GM19395 (cell line): ENCODE data around the gene SH3BP4.
"Not testable (repeated sequence)": the region's sequence is repeated elsewhere in the genome, so short reads cannot be mapped to it uniquely, and the experiment has no call there.

Source experiments
- ATAC-seq: cut with Tn5 transposase; IDR thresholded peaks from one replicate; pipeline ENCODE4 v1.9.1; 2021; ENCODE audit warnings: mild to moderate bottlenecking, moderate library complexity; ENCODE audit not compliant: unreplicated experiment

SH3BP4 gene

GRCh38 chr2:235009081-235009480, 57.3 kb downstream of the SH3BP4 start:
- ATAC-seq = no peak

GRCh38 chr2:235010117-235010714, 58.4 kb downstream of the SH3BP4 start:
- no peak for ATAC-seq

GRCh38 chr2:235011607-235011928, 59.8 kb downstream of the SH3BP4 start:
- no peak for ATAC-seq

- ATAC-seq = no peak
These were observed 60.3 kb downstream of the SH3BP4 start for GRCh38 chr2:235011929-235012631.

- no peak for ATAC-seq
These were observed 65.6 kb downstream of the SH3BP4 start for GRCh38 chr2:235017441-235017840.

GRCh38 chr2:235018838-235019237, 67.0 kb downstream of the SH3BP4 start:
- ATAC-seq = no peak

- not testable (repeated sequence) for ATAC-seq
These were observed 68.3 kb downstream of the SH3BP4 start for GRCh38 chr2:235020141-235020540.

GRCh38 chr2:235021752-235022151, 69.9 kb downstream of the SH3BP4 start:
- ATAC-seq = no peak

GRCh38 chr2:235024191-235024860, 72.5 kb downstream of the SH3BP4 start:
- no peak for ATAC-seq

GRCh38 chr2:235024931-235025773, 73.3 kb downstream of the SH3BP4 start:
- ATAC-seq = no peak

- no peak for ATAC-seq
These were observed 74.2 kb downstream of the SH3BP4 start for GRCh38 chr2:235025800-235026536.

GRCh38 chr2:235026649-235027557, 75.1 kb downstream of the SH3BP4 start:
- no peak for ATAC-seq

- no peak for ATAC-seq
These were observed 75.9 kb downstream of the SH3BP4 start for GRCh38 chr2:235027558-235028214.

- no peak for ATAC-seq
These were observed 76.8 kb downstream of the SH3BP4 start for GRCh38 chr2:235028646-235029045.

GRCh38 chr2:235029054-235029453, 77.2 kb downstream of the SH3BP4 start:
- ATAC-seq = no peak

GRCh38 chr2:235030126-235030525, 78.3 kb downstream of the SH3BP4 start:
- ATAC-seq = no peak

GRCh38 chr2:235030936-235031335, 79.1 kb downstream of the SH3BP4 start:
- ATAC-seq = no peak

GRCh38 chr2:235031686-235032373, 80.0 kb downstream of the SH3BP4 start:
- no peak for ATAC-seq

- ATAC-seq = no peak
These were observed 80.6 kb downstream of the SH3BP4 start for GRCh38 chr2:235032466-235032865.
